ENCODE measurements around the gene EMC8.

DNA sequence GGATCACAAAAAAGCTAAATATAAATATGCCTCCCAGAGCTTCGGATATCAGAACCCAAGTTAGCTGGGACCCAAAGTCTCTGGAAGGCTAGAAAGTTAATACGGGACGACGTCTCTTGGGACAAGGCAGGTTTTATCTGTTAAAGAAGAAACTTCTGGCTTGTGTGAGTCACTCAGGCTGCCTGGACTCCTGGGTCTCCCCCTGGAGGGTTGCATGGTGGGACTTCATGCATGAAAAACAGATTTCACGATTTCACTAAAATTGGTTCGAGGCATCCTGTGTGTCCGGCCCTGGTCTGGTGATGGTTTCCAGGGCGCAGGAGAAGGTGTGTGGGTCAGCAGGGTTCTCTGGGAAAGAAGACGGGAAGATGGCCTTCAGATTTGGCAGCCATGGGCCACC lies 47.1 kb upstream of the EMC8 start:
- TF ChIP-seq ZFX (IDR thresholded peaks at IDR 0.05; ENCODE audit: borderline replicate concordance) = no peak
- no peak for TF ChIP-seq CTCF (IDR thresholded peaks at IDR 0.05)
